Measurements from ENCODE around the gene ZNF451. TPM values are rescaled to one million over a fixed set of nuclear protein-coding genes. Genes with fewer than 3 reads are reported as not detected.

Gene ZNF451
- total RNA-seq, 2 experiments from 2014 or later: 38.2 to 41.4 TPM

GRCh38 chr6:57134954-57135353 lies 45.0 kb downstream of the ZNF451 start:
- no peak for DNase-seq
- intact Hi-C loops (cut with micrococcal nuclease): loop anchor here (5.0 kb wide), 1 partner anchor 37 kb away; the partner anchor contains the start of gene BAG2
- peaks cover 7% of the 10 kb centered on the region for H3K4me1 Mint-ChIP-seq (ENCODE audit: low read depth)
- H3K27ac Mint-ChIP-seq: no peak overlapping the region
- H3K9me3 Mint-ChIP-seq: no peaks in the 10 kb centered on the region
- ChIA-PET POLR2A (no interaction called here), CTCF (no interaction called here)
- no peaks in the 10 kb centered on the region for H3K27me3 Mint-ChIP-seq
- H3K4me3 Mint-ChIP-seq: no peak overlapping the region
- peaks cover 40% of the 10 kb centered on the region for H3K36me3 Mint-ChIP-seq

GRCh38 chr6:57135885-57136284 lies 45.9 kb downstream of the ZNF451 start:
- H3K9me3 Mint-ChIP-seq: no peaks in the 10 kb centered on the region
- H3K36me3 Mint-ChIP-seq: peaks cover 40% of the 10 kb centered on the region
- DNase-seq: no peak
- ChIA-PET CTCF (no interaction called here), POLR2A (no interaction called here)
- H3K27me3 Mint-ChIP-seq: no peaks in the 10 kb centered on the region
- H3K4me3 Mint-ChIP-seq: no peak overlapping the region
- intact Hi-C loops (cut with micrococcal nuclease): loop anchor here (5.0 kb wide), 1 partner anchor 36 kb away; the partner anchor contains the start of gene BAG2
- H3K4me1 Mint-ChIP-seq (ENCODE audit: low read depth): peaks cover 7% of the 10 kb centered on the region
- no peak overlapping the region for H3K27ac Mint-ChIP-seq

- POLR2A ChIA-PET: no interaction called here
- Mint-ChIP-seq H3K36me3 (peaks cover 46% of the 10 kb centered on the region), H3K27ac (no peak overlapping the region), H3K4me3 (no peak overlapping the region), H3K4me1 (ENCODE audit: low read depth) (peaks cover 7% of the 10 kb centered on the region), H3K9me3 (no peaks in the 10 kb centered on the region), H3K27me3 (no peaks in the 10 kb centered on the region)
- intact Hi-C loops (cut with micrococcal nuclease): loop anchor here (1.0 to 5.0 kb wide), 2 partner anchors 11 to 35 kb away; partner anchors contain the start of gene BAG2
- no peak for DNase-seq
- CTCF ChIA-PET: no interaction called here
Measured at GRCh38 chr6:57137350-57137749, 47.4 kb downstream of the ZNF451 start.

GRCh38 chr6:57138026-57138425 lies 48.0 kb downstream of the ZNF451 start:
- no peaks in the 10 kb centered on the region for H3K27me3 Mint-ChIP-seq
- H3K27ac Mint-ChIP-seq: no peak overlapping the region
- POLR2A ChIA-PET: no interaction called here
- intact Hi-C loops (cut with micrococcal nuclease): loop anchor here (5.0 kb wide), 1 partner anchor 34 kb away; the partner anchor contains the start of gene BAG2
- H3K36me3 Mint-ChIP-seq: peaks cover 48% of the 10 kb centered on the region
- H3K9me3 Mint-ChIP-seq: no peaks in the 10 kb centered on the region
- H3K4me1 Mint-ChIP-seq (ENCODE audit: low read depth): peaks cover 7% of the 10 kb centered on the region
- H3K4me3 Mint-ChIP-seq: no peak overlapping the region
- no peak for DNase-seq
- CTCF ChIA-PET: no interaction called here

- Mint-ChIP-seq H3K27me3 (no peaks in the 10 kb centered on the region), H3K36me3 (peaks cover 46% of the 10 kb centered on the region)
- intact Hi-C loops (cut with micrococcal nuclease): no loop called here
Measured at GRCh38 chr6:57141451-57142177, 51.6 kb downstream of the ZNF451 start.

GRCh38 chr6:57142178-57142525 lies 52.2 kb downstream of the ZNF451 start:
- Mint-ChIP-seq H3K4me3 (no peak overlapping the region), H3K27ac (no peak overlapping the region), H3K36me3 (peaks cover 43% of the 10 kb centered on the region), H3K27me3 (no peaks in the 10 kb centered on the region), H3K9me3 (no peaks in the 10 kb centered on the region), H3K4me1 (ENCODE audit: low read depth) (peaks cover 11% of the 10 kb centered on the region)
- intact Hi-C loops (cut with micrococcal nuclease): no loop called here
- ChIA-PET POLR2A (no interaction called here), CTCF (no interaction called here)
- no peak for DNase-seq

More at GRCh38 chr6:57141451-57142177, 51.6 kb downstream of the ZNF451 start:
- peaks cover 12% of the 10 kb centered on the region for H3K4me1 Mint-ChIP-seq (ENCODE audit: low read depth)
- no peaks in the 10 kb centered on the region for H3K9me3 Mint-ChIP-seq
- CTCF ChIA-PET: no interaction called here
- H3K27ac Mint-ChIP-seq: no peak overlapping the region
- DNase-seq: no peak
- POLR2A ChIA-PET: no interaction called here
- no peak overlapping the region for H3K4me3 Mint-ChIP-seq

- POLR2A ChIA-PET: no interaction called here
- intact Hi-C loops (cut with micrococcal nuclease): no loop called here
- no peak overlapping the region for H3K4me3 Mint-ChIP-seq
- DNase-seq: no peak
- peaks cover 45% of the 10 kb centered on the region for H3K36me3 Mint-ChIP-seq
- H3K9me3 Mint-ChIP-seq: no peaks in the 10 kb centered on the region
- H3K27me3 Mint-ChIP-seq: no peaks in the 10 kb centered on the region
- H3K4me1 Mint-ChIP-seq (ENCODE audit: low read depth): peaks cover 24% of the 10 kb centered on the region
- no peak overlapping the region for H3K27ac Mint-ChIP-seq
- CTCF ChIA-PET: interaction anchor here (0.9 kb wide), 1 partner anchor 241 kb away, joined by 3 read pairs; no protein-coding TSS in a partner anchor
Measured at GRCh38 chr6:57143690-57144089, 53.7 kb downstream of the ZNF451 start.

- intact Hi-C loops (cut with micrococcal nuclease): no loop called here
- CTCF ChIA-PET: no interaction called here
- Mint-ChIP-seq H3K4me1 (ENCODE audit: low read depth) (peaks cover 32% of the 10 kb centered on the region), H3K9me3 (no peaks in the 10 kb centered on the region), H3K27me3 (no peaks in the 10 kb centered on the region), H3K27ac (peak overlapping the region; percentile 79), H3K4me3 (no peak overlapping the region), H3K36me3 (peaks cover 48% of the 10 kb centered on the region)
- no peak for DNase-seq
- POLR2A ChIA-PET: interaction anchor here (0.7 kb wide), 1 partner anchor 25 kb away, joined by 4 read pairs; the partner anchor contains the start of gene BAG2
Measured at GRCh38 chr6:57147401-57147800, 57.4 kb downstream of the ZNF451 start.

- Mint-ChIP-seq H3K9me3 (no peaks in the 10 kb centered on the region), H3K4me3 (peak overlapping the region; percentile 30), H3K27me3 (no peaks in the 10 kb centered on the region), H3K4me1 (ENCODE audit: low read depth) (peaks cover 32% of the 10 kb centered on the region), H3K36me3 (peaks cover 46% of the 10 kb centered on the region), H3K27ac (peak overlapping the region; percentile 79)
- CTCF ChIA-PET: no interaction called here
- POLR2A ChIA-PET: interaction anchor here (0.7 to 0.9 kb wide), 2 partner anchors 24 to 74 kb away, joined by 4 read pairs; partner anchors contain the start of genes BAG2 and RAB23
- peak; percentile 18 for DNase-seq
- intact Hi-C loops (cut with micrococcal nuclease): loop anchor here (1.0 kb wide), 3 partner anchors 11 to 59 kb away; partner anchors contain the start of gene BAG2
Measured at GRCh38 chr6:57147955-57148858, 58.2 kb downstream of the ZNF451 start.

GRCh38 chr6:57158658-57159057 lies 68.7 kb downstream of the ZNF451 start:
- no peak overlapping the region for H3K27ac Mint-ChIP-seq

GRCh38 chr6:57159127-57159526 lies 69.1 kb downstream of the ZNF451 start:
- DNase-seq: no peak
- no peak overlapping the region for H3K4me3 Mint-ChIP-seq
- ChIA-PET CTCF (interaction anchor here (0.6 kb wide), 1 partner anchor 26 kb away, joined by 3 read pairs; no protein-coding TSS in a partner anchor), POLR2A (no interaction called here)
- H3K9me3 Mint-ChIP-seq: peaks cover 4% of the 10 kb centered on the region
- H3K4me1 Mint-ChIP-seq (ENCODE audit: low read depth): peaks cover 4% of the 10 kb centered on the region
- H3K36me3 Mint-ChIP-seq: peaks cover 39% of the 10 kb centered on the region
- H3K27ac Mint-ChIP-seq: no peak overlapping the region
- intact Hi-C loops (cut with micrococcal nuclease): no loop called here
- no peaks in the 10 kb centered on the region for H3K27me3 Mint-ChIP-seq

More at GRCh38 chr6:57158658-57159057, 68.7 kb downstream of the ZNF451 start:
- Mint-ChIP-seq H3K27me3 (no peaks in the 10 kb centered on the region), H3K36me3 (peaks cover 38% of the 10 kb centered on the region), H3K4me1 (ENCODE audit: low read depth) (peaks cover 4% of the 10 kb centered on the region), H3K4me3 (no peak overlapping the region), H3K9me3 (no peaks in the 10 kb centered on the region)
- DNase-seq: no peak
- intact Hi-C loops (cut with micrococcal nuclease): no loop called here
- POLR2A ChIA-PET: no interaction called here
- CTCF ChIA-PET: interaction anchor here (0.6 kb wide), 1 partner anchor 27 kb away, joined by 3 read pairs; no protein-coding TSS in a partner anchor

- ChIA-PET POLR2A (no interaction called here), CTCF (interaction anchor here (1.8 kb wide), 1 partner anchor 155 kb away, joined by 4 read pairs; the partner anchor contains the start of gene PRIM2)
- intact Hi-C loops (cut with micrococcal nuclease): no loop called here
- Mint-ChIP-seq H3K9me3 (peaks cover 17% of the 10 kb centered on the region), H3K36me3 (peaks cover 55% of the 10 kb centered on the region), H3K27ac (no peak overlapping the region), H3K4me1 (ENCODE audit: low read depth) (peaks cover 4% of the 10 kb centered on the region), H3K27me3 (no peaks in the 10 kb centered on the region), H3K4me3 (no peak overlapping the region)
- DNase-seq: no peak
Measured at GRCh38 chr6:57162028-57162427, 72.0 kb downstream of the ZNF451 start.
